Left lobe of liver (tissue), 2 donors: ENCODE results near the gene INTS6. TPM values are rescaled to one million over a fixed set of nuclear protein-coding genes. Genes with fewer than 3 reads are reported as not detected.
A peak's percentile ranks its signal among the peaks of the same experiment; 100 is the strongest.

Source experiments
- ATAC-seq: fragments of 200-7000 bp; cut with Tn5 transposase; one replicate; pipeline ENCODE4 v1.9.1; 2020; ENCODE audit warnings: mild to moderate bottlenecking, moderate library complexity
- DNase-seq: peaks from one replicate; pipeline ENCODE4 v3.0.0-alpha.2; 2020; ENCODE audit warnings: low spot score
- total RNA-seq: library from RNA; stranded (reverse); gene quantifications from one replicate; pipeline ENCODE4 v1.2.1, GENCODE V29; 2021
- donor health status: DM: no; HTN: no; CAD: no; lungs with moderate emphysema.
- donor health status: DM: no; HTN: yes; CAD: no.

Gene INTS6
- total RNA-seq, 1 donor from 2014 or later = 20.6 TPM

DNA sequence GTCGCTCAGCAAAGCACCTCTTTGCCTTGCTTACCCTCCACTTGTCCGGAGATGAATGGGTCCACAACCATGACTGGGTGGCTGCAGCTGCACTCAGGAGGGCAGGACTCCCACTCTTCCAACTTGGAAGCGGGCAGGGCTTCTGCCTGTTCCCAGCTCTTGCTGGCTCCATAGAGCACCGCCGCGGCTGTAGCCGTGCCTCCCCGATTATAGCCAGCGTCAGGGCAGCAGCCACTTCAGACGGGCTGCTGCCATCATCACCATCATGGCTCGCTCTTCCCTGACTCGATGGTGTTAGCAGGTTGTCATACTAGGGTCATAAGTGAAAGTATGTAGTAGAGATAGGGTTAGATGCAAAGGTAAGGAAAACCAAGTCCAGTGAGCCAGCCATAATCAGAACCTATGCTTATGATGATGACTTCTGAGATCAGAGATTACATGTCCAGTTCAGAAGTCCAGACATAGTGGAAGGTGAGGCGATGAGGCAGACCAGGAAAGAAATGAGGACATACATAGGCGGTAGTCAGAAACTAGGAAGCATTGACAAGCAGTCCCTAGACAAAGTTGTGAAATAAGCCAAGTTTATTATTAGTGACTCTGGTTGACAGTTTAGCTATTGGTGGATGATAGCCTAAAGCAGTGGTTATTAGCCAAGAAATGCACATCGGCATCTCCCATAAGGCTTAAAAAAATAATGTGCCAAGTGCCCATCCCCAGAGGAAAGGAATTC, 4.4 kb upstream of the INTS6 start:
- no peak for ATAC-seq

DNA sequence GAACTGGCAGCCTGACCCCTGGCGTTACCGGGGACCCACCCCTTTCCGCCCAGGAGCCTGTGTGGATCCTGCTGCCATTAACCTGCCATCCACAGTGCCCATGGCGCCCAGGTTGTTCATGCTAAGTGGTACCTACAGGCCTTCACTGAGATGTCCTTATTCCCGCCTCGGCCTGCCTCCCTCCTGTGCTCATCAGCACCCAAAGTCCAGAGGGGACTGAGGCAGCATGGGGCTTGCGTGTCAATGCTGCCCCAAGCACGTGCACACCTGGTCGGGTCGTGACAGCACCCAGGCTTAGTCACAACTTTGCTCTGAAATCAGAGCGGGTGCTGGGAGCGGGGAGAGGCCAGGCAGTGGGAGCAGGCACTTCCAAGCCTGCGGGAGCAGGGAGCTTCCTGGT, 3.7 kb upstream of the INTS6 start:
- no peak for DNase-seq

More for the DNA sequence above, 4.4 kb upstream of the INTS6 start:
- no peak for DNase-seq

DNA sequence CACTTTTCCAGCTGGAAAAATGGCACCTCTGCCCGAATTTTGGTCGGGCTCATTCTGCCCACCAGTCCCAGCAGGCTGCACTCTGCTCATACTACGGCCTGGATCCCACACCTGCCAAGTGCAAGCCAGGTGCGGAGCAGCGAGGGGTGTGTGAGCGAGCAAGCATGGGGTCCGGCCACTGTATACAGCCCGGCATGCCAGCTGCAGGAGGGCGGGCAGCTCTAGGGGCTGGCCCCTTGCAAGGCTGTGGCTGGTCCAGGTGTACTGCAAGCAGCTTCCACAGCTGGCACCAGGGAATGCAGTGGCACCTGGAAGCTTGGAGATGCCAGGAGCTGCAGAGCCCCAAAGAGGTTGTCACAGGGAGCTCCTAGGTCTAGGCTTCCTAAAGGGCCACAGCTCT, 2.7 kb upstream of the INTS6 start:
- ATAC-seq = no peak
- DNase-seq = no peak

More for the DNA sequence above, 3.7 kb upstream of the INTS6 start:
- ATAC-seq = no peak

DNA sequence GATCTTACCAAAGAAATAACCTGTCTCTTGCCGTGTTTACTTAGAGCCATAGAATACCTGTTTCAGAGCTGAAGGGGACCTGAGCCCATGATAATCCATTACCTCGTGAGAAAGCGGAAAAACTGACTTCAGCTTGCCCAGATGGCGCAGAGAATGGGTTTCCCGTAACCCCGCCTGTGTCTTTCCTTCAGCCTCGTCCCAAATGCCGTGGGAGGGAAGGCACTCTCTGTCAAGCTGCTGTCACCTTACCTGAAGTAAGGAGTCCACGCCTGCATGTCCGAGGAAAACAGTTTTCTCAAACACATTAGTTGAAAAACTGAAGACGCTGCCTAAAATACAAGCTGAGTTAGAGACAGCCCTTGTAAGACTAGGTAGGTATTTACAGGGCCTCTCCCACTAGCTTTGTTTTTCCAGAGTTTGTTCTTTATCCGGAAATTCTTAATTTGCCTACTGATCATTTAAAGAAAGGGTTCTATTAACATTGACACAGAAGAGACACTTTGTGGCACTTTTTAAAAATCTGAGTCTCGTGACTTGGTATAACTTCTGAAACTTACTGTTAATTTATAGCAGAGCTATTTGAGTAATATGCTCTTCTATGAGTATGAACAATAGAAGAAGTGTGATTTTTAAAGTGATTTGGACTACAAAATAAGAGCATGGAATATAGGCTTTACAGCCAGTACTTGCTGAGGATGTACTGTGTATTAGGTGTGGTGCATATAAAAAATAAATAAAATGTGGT, 1.3 kb upstream of the INTS6 start:
- no peak for ATAC-seq
- peak; percentile 50 for DNase-seq

DNA sequence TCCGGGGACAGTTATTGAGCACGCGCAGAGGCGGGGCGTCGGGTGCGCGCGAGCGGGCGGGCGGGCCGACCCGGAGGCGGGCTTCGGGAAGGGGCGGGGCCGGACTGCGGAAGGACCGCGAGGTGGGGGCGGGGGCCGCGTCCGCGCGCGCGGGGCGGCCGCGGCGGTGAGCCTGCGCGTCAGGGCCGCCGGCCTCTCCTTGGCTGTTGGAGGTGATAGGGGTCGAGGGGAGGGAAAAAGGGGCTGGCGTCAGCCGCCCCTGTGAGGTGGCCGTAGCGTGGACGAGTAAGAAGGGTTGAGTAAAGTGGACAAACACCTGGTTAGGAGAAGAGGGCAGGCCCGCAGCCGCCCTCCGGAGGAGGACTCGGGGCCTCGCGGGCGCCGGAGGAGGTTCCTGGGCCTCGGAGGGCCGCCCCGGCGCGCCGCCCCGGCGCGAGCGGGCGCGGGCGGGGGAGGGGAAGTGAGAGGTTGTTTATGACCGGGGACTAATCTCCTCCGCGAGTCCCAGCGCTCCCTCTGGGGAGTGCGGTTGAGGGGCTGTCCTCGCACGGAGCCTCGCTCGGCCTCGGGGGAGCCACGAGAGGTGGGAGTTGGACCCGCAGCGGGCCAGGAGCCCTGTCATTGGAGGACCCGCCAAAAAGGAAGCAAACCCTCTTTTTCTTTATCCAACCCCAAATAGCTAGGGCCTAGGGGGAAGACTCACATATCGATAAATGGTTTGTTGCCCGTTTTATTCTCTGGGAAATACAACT, 547 bp upstream of the INTS6 start:
- DNase-seq (no peak), ATAC-seq (peak; percentile 77)

DNA sequence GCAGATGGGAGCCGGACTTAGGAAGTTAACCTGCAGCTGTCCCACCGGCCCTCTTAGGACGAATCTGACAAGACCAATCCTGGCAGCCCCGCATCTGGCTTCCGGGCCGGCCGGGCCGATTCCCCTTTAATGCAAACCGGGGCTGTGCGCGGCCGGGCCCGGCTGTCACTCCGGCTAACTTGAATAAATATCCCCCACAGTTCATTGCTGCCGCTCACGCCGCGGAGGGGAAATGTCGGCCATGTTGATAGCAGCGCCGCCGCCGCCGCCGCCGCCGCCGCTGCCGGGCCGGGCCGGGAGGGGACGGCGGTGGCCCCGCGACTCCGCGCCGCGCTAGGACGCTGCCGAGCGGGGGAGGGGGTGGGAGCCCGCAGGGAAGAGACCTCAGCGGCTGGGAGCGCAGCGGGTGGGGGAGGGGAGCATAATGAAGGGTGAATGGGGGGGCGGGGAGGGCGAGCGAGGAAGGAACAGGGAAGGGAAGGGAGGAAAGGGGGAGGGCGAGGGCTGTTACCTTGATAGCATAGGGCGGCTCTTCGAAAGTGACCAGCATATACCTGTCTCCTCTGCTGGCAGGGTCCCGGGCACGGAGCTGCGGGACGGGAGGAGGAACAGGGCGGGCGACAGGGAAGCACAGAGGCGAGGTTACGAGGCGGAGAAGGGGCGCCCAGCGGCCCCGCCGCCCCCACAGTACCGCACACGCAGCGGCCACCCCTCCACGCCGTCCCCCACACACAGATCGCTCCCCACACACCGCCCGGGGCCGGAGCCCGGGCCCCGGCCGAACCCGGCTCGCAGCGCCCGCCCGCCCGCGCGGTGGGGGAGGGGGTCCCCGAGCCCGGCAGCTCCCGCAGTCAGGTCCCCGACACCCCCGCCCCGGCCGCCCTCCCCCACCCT, 1.1 kb downstream of the INTS6 start:
- ATAC-seq (peak; percentile 40), DNase-seq (peak; percentile 84)

DNA sequence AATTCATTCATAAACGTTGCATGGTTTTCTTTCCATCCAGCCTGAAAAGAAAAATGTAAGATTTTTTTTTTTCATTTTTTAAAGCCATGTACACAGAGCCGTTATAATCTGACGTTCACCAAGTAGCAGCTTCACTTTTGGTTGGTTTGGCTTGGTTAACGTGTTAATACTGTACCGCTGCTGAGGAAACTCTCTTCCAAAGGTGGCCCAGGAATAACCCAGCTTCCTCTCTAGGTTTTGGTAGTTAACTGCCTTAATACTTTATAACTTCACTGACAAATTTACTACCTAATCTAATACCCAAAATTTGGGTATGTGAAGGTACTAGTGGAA, 1.7 kb downstream of the INTS6 start:
- no peak for DNase-seq
- ATAC-seq = no peak

DNA sequence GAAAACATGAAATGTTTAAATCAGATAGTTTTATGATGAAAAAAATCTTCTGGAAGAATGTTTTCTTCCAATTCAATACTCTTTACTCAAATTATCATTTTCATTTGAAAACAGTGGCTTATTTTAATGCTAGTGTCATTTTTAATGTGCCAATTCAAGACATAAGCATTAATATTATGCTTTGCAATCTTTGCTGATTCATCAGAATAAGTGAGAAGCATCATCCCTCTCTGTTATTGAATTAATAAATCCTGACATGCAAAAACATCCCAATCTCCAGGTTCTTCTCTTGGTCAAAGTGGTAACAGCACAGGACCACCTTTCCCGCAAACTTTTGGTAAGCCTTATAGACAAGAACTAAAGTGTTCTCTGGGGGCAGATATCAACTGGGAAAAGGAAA, 3.8 kb downstream of the INTS6 start:
- no peak for ATAC-seq
- no peak for DNase-seq

DNA sequence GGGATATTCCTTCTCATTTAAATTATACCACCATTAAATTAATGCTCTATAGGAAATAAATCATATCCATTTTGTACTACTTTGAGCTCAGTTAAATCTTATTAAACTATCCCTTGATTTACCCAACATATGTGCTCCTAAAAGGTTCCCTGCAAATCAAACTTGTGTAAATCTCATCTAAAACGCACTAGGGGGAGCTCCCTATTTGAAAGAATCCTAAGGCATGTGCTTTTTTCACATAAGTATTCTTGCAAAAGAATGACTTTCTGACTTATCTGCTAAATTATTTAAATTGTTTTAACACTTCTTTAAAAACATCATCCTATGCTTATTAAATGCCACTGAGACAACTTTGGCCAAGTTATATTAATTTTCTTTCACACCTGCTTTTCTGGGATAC, 7.9 kb downstream of the INTS6 start:
- DNase-seq (no peak), ATAC-seq (peak; percentile 53)

DNA sequence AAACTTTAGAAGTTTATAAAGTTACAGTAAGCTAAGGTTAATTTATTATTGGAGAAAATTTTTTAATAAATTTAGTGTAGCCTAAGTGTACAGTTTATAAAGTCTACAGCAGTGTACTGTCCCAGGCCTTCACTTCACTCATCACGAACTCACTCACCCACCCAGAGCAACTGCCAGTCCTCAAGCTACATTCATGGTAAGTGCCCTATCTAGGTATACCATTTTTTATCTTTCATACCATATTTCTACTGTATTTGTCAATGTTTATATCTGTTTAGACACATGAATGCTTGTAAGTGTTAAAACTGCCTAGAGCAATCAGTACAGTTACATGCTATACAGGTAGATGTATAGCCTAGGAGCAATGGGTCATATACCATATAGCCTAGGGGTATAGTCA, 12.5 kb downstream of the INTS6 start:
- no peak for ATAC-seq
- no peak for DNase-seq

DNA sequence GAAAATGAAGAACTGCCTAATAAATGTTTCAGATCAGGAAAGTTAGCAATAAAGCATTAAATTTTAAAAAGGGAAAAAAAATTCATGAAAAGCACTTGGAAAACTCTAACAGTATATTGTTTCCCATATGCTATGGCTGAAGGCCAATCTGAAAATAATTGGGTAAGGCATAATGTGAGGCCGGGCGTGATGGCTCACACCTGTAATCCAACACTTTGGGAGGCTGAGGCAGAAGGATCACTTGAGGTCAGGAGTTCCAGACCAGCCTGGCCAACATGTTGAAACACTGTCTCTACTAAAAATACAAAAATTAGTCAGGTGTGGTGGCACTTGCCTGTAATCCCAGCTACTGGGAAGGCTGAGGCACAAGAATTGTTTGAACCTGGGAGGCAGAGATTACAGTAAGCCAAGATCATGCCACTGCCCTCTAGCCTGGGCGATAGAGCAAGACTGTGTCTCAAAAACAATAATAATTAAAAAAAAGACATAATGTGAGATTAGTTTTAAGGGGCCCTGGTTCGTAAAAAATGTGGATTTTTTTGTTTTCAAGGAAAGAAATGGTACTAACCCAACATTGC, 15.2 kb downstream of the INTS6 start:
- ATAC-seq = no peak
- no peak for DNase-seq

DNA sequence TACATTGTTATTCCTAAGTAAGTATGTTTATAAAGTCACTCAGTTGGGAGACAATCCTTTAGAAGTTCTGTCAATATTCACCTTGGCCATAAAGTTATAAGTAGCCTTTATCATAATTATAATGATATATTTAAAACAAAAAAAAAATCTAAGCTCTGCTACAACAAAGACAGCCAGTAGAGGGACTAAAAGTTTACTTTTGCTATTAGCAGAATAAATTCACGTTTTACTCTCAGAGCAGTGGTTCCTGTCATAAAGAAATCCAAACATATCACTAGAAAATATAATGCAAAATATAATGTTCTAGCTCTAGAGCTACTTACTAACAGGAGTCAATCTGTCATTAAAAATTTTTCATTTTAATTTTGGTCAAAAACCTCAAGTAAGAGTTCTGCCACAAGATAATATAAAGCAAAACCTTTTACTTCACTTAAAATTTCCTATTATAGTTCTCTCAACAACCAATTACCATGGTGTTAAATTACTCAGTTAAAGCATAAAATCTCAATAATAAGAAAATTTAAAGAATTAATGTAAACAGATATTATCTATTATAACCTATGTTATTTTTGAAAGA, 17.7 kb downstream of the INTS6 start:
- ATAC-seq (peak; percentile 66), DNase-seq (no peak)

DNA sequence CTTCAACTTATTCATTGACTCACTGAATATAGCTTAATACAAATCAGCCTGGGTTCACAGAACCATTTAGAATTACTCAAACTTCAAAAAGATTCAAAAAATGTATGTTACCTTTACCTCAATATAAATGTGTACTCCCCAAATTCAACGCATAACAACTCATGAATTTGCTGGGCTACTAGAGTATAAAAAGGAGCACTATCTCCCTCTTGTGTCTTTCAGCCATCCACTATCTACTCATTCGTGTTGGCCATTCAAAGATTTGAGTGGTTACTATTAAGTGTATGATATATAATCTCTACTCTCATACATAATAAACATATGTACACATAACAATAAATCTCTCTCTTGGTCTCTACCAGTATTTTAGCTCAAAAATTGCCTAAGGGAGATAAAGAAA, 20.3 kb downstream of the INTS6 start:
- ATAC-seq = no peak
- no peak for DNase-seq

DNA sequence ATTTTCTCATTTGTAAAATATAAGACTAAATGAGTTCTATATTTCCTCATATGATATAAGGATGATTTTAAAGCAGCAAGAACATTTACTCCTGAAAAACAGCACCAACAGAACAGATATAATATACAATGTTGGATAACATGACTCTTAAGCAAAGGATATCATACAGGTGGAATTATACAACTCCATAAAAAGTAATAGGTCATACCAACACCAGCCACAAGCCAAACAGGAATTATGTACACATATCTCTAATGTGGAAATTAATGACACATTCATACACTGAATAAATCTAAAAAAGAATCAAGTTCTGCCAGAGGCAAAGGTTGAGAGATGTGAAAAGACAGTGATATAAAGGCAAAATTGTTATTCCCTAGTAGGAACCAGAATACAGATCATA, 25.9 kb downstream of the INTS6 start:
- DNase-seq = no peak
- ATAC-seq = no peak

DNA sequence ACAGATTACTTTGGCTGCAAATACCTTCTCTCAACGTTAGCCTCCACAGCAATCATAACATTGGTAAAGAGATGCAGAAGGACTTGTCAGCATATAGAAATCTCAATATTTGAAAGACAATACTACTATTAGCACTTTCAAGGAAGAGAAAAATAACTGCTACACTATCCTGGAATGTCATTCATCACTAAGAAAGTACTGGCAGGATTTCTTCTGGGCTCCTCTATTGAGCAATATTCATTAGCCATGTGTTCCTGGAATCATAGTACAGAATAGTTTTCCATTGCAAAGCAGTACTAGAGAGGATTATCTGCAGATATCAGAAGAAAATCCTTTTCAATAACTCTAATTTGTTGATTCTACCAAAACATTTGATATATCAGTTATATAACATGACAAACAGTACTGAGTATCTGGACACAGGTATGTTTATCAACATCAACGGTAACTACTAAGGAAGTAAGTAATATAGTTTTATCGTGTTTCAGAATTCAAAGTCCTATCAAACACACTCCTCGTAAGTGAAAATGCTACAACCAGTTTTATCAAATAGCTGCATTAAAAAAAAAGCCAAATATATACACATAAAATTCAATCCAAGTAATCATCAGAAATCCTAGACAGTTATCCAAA, 27.3 kb downstream of the INTS6 start:
- DNase-seq (no peak), ATAC-seq (peak; percentile 82)

DNA sequence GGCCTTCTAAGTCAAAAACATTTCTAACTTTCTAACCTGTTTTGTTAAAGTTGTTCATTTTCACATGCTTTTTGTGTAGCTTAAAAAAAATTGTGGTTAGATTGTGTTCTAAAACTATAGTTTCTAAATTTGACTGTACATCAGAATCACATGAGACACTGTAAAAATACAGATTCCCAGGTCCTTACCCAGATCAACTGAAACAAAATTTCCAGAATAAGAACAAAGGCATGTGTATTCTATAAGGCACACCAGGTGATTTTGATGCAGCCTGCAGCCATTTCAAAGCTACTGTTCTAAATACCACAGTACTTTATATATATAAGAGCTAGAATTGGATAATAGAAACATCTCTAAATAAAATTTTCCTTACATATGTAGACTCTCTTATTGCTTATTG, 29.1 kb downstream of the INTS6 start:
- no peak for ATAC-seq

DNA sequence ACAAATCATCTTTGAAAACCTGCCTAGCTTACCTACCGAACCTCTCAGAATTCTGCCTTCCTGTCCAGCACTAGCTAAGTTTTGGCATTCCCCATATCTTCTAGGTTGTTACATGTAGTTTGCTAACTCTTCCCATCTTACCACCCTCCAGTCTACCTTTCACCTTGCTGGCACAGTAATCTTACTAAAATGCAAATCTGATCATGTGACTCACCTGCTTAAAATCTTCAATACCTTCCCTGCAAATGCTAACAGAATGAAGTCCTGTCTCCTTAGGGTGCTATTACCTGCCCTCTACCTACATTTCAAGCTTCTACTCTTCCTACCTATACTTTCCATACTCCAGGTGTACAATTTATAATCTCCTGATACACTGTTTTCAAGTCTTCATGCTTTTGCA, 30.4 kb downstream of the INTS6 start:
- ATAC-seq (no peak), DNase-seq (no peak)

More for the DNA sequence above, 29.1 kb downstream of the INTS6 start:
- DNase-seq = no peak

DNA sequence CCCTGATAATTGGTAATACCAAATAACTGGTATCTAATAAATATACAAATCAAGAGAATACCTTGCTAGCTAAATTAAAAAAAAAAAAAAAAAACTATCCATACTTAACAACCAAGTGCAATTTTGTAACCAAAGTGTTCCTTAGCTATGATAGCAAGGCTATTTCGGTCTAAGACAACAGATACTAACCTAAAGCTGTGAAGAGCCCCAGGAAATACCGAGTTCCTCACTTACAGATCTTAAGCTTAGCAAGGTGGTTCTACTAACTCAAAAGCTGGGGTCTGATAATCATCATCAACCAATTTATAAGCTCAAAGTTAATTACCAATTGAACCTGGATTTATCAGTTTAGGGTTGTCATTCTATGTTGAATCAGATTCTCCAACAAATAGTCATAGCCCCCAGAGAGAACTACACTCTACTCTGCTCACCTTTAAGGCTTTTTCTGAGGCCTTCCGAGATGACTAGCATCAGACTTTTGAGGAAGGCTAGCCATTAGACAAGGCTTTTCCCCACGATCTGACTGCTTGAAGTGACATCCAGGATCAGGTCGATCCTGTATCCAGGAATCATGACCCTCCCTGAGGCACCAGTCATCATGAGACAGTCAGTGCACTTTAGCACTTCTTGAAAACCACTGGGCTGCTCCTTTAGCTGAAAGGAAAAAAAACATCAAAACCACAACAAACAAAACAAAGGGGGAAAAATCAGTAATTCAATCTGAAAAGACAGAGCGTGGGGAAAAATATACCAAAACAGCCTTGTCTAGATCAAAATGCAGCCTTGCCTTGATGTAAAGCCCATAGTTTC, 31.9 kb downstream of the INTS6 start:
- DNase-seq (no peak), ATAC-seq (no peak)
